ENCODE data around the gene PPP1R14D. TPM values are rescaled to one million over a fixed set of nuclear protein-coding genes. Genes with fewer than 3 reads are reported as not detected.

Gene PPP1R14D
- total RNA-seq, 1 experiment from 2014 or later: not detected

- no peak within 1 kb of the TSS for H2AK5ac ChIP-seq (ENCODE audit: insufficient read length, low read length)
- no peaks in the 10 kb centered on the region; the same call in 1 of the 2 replicates for H3K4me1 ChIP-seq (ENCODE audit: insufficient read depth, low read length)
- H2BK5ac ChIP-seq (ENCODE audit: insufficient read length, low read length): no peak within 1 kb of the TSS
- H4K20me1 ChIP-seq (ENCODE audit: control insufficient read depth, insufficient read depth, insufficient read length): no peaks in the 10 kb centered on the region
- no peak within 1 kb of the TSS for H4K91ac ChIP-seq (ENCODE audit: insufficient read length, low read depth, low read length)
- H3K27ac Mint-ChIP-seq: no peak within 1 kb of the TSS
- no peak within 1 kb of the TSS for H3T11ph ChIP-seq (ENCODE audit: low read length)
- H3K9me3 ChIP-seq (ENCODE audit: control insufficient read depth, low read depth, low read length): no peaks in the 10 kb centered on the region
- H2BK12ac ChIP-seq (ENCODE audit: insufficient read length, low read depth, low read length): no peak within 1 kb of the TSS
- peak within 1 kb of the TSS; percentile 52 for H2AFZ ChIP-seq (ENCODE audit: low read length)
- H3K23ac ChIP-seq (ENCODE audit: insufficient read length, low read depth, low read length): no peak within 1 kb of the TSS
- H2BK20ac ChIP-seq (ENCODE audit: low read depth, low read length, poor library complexity, severe bottlenecking): no peak within 1 kb of the TSS
- no peak within 1 kb of the TSS for H3K18ac ChIP-seq (ENCODE audit: insufficient read length, low read depth, low read length)
- no CpG with 5 or more reads among the region's 74 CpGs for WGBS (ENCODE audit: extremely low coverage, insufficient read length, low lambda C conversion rate)
- peaks cover 26 to 42% of the 10 kb centered on the region in 2 experiments for H3K4me1 Mint-ChIP-seq
- H3K4me3 Mint-ChIP-seq: peak within 1 kb of the TSS; percentile 76 to 84
- TF ChIP-seq CTCF (conservative IDR thresholded peaks at IDR 0.05): peak; percentile 67
- H3K23me2 ChIP-seq (ENCODE audit: insufficient read length, low read depth, low read length, poor library complexity, severe bottlenecking): peaks cover 3% of the 10 kb centered on the region
- no peak within 1 kb of the TSS for H3K56ac ChIP-seq (ENCODE audit: insufficient read length, low read depth, low read length)
- H3K27me3 Mint-ChIP-seq (ENCODE audit: low read depth): peaks cover 2% of the 10 kb centered on the region
- H2BK15ac ChIP-seq (ENCODE audit: low read depth, low read length): no peak within 1 kb of the TSS
- no peaks in the 10 kb centered on the region for H3K27me3 ChIP-seq (ENCODE audit: insufficient read depth, low read length)
- H3K79me1 ChIP-seq (ENCODE audit: insufficient read depth, low read depth, low read length, poor library complexity, severe bottlenecking): no peaks in the 10 kb centered on the region
- no peak within 1 kb of the TSS for H4K8ac ChIP-seq (replicated peaks; ENCODE audit: insufficient read length, low read depth, low read length)
- H4K5ac ChIP-seq (ENCODE audit: insufficient read length, low read depth, low read length): no peak within 1 kb of the TSS
- H3K9ac ChIP-seq (ENCODE audit: extremely low read depth, insufficient read length, low read length): no peak within 1 kb of the TSS
- DNase-seq: peak; percentile 94
- H3K9me3 Mint-ChIP-seq: no peaks in the 10 kb centered on the region; a peak in 1 of 5 replicates
- no peak within 1 kb of the TSS for H3K27ac ChIP-seq (ENCODE audit: insufficient read length, low read depth, low read length)
- H3K36me3 Mint-ChIP-seq (ENCODE audit: insufficient read depth in 1 of 3, low read depth in 3 of 3): no peaks in the 10 kb centered on the region
- H2BK120ac ChIP-seq (ENCODE audit: low read depth, low read length, poor library complexity, severe bottlenecking): no peak within 1 kb of the TSS
- peak within 1 kb of the TSS; percentile 23; the same call in 1 of the 2 replicates for H3K14ac ChIP-seq (ENCODE audit: insufficient read depth, low read length)
- no peaks in the 10 kb centered on the region for H3K79me2 ChIP-seq (ENCODE audit: insufficient read depth, low read length)
- H3K4me2 ChIP-seq (ENCODE audit: insufficient read depth, insufficient read length, low read length): peak within 1 kb of the TSS; percentile 92
- no peak within 1 kb of the TSS for H3K4ac ChIP-seq (ENCODE audit: low read depth, low read length)
Measured at GRCh38 chr15:40873694-40874561, 45.4 kb upstream of the PPP1R14D start, which contains the start of gene RHOV. Gene RHOV, minus strand, starts transcription at chr15:40874234. Its CDS starts 95 bp downstream, at chr15:40874139.

All from H9 (cell line).